ENCODE measurements around the gene LARP4B. TPM values are rescaled to one million over a fixed set of nuclear protein-coding genes. Genes with fewer than 3 reads are reported as not detected.

Gene LARP4B
- total and polyA plus RNA-seq, 2 of the 13 experiments (the other 11 are each of a cell fraction or from before 2014, with no cell fraction given), result 19.5 to 30.2 TPM

DNA sequence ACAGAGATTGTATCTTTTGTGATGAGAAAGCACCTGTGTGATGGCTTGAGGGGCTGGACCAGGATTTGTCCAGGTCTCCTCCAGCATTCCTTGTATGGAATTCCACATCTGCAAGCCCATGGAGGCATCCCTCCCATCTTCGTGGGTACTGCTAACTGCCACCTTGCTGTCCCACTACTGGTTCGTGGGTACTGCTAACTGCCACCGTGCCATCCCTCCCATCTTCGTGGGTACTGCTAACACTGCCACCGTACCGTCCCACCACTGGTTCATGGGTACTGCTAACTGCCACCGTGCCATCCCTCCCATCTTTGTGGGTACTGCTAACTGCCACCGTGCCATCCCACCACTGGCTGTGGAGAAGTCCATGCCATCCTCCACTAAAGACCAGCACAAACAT lies 111.7 kb downstream of the LARP4B start (continued):
- TF ChIP-seq HCFC1 (IDR thresholded peaks at IDR 0.05; ENCODE audit: low read depth, low read length) (no peak), NFYB (CRISPR knock-in tag; IDR thresholded peaks at IDR 0.05) (no peak), JUN (CRISPR knock-in tag; IDR thresholded peaks at IDR 0.05) (no peak)
- TF ChIP-seq, protein P1, sequence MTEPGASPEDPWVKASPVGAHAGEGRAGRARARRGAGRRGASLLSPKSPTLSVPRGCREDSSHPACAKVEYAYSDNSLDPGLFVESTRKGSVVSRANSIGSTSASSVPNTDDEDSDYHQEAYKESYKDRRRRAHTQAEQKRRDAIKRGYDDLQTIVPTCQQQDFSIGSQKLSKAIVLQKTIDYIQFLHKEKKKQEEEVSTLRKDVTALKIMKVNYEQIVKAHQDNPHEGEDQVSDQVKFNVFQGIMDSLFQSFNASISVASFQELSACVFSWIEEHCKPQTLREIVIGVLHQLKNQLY (CRISPR knock-in tag; IDR thresholded peaks at IDR 0.05), result no peak

DNA sequence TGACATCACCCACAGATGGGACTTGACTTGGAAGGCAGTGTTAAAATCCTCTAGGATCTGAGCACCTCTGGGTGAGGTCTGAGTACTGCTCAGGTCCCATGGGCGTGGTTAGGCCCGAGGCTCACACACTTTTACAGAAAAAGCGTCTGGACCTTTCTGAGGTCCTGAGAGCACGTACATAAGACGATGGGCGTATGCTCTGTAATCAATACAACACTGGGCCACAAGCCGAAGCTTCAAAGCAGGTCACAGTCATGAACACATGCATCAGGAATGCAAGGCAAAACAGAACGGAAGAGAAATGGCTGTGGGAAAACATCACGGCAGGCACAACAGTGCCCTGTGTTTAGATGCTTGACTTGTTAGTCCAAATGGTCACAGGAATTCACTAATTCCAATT lies 112.2 kb downstream of the LARP4B start:
- Histone ChIP-seq H2AFZ (ENCODE audit: low read length) (no peak overlapping the region), H3K36me3 (replicated peaks in 1 of 2; ENCODE audit: control insufficient read depth in 1 of 2, insufficient read depth in 2 of 2, low read length in 2 of 2) (peaks cover 50 to 91% of the 10 kb centered on the region in 2 experiments), H3K4me2 (ENCODE audit: low read depth, low read length) (no peak overlapping the region), H3K9ac (ENCODE audit: insufficient read depth, low read depth, low read length) (no peak overlapping the region), H3K4me1 (ENCODE audit: insufficient read depth, low read length) (no peaks in the 10 kb centered on the region), H4K20me1 (ENCODE audit: insufficient read depth, low read length) (no peaks in the 10 kb centered on the region), H3K9me3 (ENCODE audit: low read length) (no peaks in the 10 kb centered on the region), H3K27ac (ENCODE audit: extremely low read length, insufficient read depth, low read length) (no peak overlapping the region), H3K27me3 (ENCODE audit: control insufficient read depth in 1 of 2, insufficient read depth in 2 of 2, low read length in 2 of 2) (no peaks in the 10 kb centered on the region), H3K4me3 (replicated peaks in 1 of 3; ENCODE audit: insufficient read depth in 1 of 3, low read depth in 2 of 3, low read length in 3 of 3) (no peak overlapping the region), H3K79me2 (ENCODE audit: insufficient read depth, low read length) (no peaks in the 10 kb centered on the region)
- ATAC-seq, result no peak
- DNase-seq (ENCODE audit: low spot score), result no peak
- CTCF ChIA-PET (ENCODE audit: low intra/inter-chr PET ratio, low total read pairs), result no interaction called here
- POLR2A ChIA-PET, result no interaction called here
- TF ChIP-seq CBX1 (IDR thresholded peaks at IDR 0.05; ENCODE audit: low read depth), result no peak
- TF ChIP-seq, protein P2, sequence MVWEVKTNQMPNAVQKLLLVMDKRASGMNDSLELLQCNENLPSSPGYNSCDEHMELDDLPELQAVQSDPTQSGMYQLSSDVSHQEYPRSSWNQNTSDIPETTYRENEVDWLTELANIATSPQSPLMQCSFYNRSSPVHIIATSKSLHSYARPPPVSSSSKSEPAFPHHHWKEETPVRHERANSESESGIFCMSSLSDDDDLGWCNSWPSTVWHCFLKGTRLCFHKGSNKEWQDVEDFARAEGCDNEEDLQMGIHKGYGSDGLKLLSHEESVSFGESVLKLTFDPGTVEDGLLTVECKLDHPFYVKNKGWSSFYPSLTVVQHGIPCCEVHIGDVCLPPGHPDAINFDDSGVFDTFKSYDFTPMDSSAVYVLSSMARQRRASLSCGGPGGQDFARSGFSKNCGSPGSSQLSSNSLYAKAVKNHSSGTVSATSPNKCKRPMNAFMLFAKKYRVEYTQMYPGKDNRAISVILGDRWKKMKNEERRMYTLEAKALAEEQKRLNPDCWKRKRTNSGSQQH (CRISPR knock-in tag; IDR thresholded peaks at IDR 0.05; ENCODE audit: low read depth), result no peak
- TF ChIP-seq, protein P3, sequence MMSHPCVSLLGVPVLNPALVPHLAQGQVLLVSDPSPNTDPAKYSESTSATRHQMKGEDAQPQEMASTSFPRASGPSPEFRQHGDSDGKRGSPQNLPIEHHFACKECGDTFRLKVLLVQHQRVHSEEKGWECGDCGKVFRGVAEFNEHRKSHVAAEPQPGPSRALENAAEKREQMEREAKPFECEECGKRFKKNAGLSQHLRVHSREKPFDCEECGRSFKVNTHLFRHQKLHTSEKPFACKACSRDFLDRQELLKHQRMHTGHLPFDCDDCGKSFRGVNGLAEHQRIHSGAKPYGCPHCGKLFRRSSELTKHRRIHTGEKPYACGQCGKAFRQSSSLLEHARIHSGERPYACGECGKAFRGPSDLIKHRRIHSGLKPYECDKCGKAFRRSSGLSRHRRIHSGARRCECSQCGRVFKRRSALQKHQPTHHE (CRISPR knock-in tag; IDR thresholded peaks at IDR 0.05; ENCODE audit: borderline replicate concordance), result no peak
- TF ChIP-seq, protein P4, sequence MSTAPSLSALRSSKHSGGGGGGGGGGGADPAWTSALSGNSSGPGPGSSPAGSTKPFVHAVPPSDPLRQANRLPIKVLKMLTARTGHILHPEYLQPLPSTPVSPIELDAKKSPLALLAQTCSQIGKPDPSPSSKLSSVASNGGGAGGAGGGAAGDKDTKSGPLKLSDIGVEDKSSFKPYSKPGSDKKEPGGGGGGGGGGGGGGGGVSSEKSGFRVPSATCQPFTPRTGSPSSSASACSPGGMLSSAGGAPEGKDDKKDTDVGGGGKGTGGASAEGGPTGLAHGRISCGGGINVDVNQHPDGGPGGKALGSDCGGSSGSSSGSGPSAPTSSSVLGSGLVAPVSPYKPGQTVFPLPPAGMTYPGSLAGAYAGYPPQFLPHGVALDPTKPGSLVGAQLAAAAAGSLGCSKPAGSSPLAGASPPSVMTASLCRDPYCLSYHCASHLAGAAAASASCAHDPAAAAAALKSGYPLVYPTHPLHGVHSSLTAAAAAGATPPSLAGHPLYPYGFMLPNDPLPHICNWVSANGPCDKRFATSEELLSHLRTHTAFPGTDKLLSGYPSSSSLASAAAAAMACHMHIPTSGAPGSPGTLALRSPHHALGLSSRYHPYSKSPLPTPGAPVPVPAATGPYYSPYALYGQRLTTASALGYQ (CRISPR knock-in tag; IDR thresholded peaks at IDR 0.05), result no peak
- TF ChIP-seq PHB2 (IDR thresholded peaks at IDR 0.05; ENCODE audit: partially characterized antibody), result no peak
- TF ChIP-seq MXD4 (CRISPR knock-in tag; IDR thresholded peaks at IDR 0.05), result no peak
- no peak for TF ChIP-seq KLF15 (CRISPR knock-in tag; IDR thresholded peaks at IDR 0.05; ENCODE audit: borderline replicate concordance)
- no peak for TF ChIP-seq ZNF451 (CRISPR knock-in tag; IDR thresholded peaks at IDR 0.05)
- TF ChIP-seq ZNF263 (CRISPR knock-in tag; IDR thresholded peaks at IDR 0.05), result no peak
- no TSS peak for BruUV-seq (replicated peaks)
- FAIRE-seq, result no peak
- WGBS (ENCODE audit: low lambda C conversion rate), result 94% methylated on average over 9 of the region's 9 CpGs
- intact Hi-C loops (cut with micrococcal nuclease; ENCODE audit: unreplicated experiment) (no loop called here), in situ Hi-C loops (cut with HindIII; ENCODE audit: extremely low pct_ligation_motif_present, low pct_unique_long_range_greater_than_20kb) (no loop called here)
